GM19455 (cell line): ENCODE measurements around the gene DLGAP4.
"Not testable (repeated sequence)": the region's sequence is repeated elsewhere in the genome, so short reads cannot be mapped to it uniquely, and the experiment has no call there.

ENCODE experiments used
- ATAC-seq: cut with Tn5 transposase; IDR thresholded peaks from one replicate; pipeline ENCODE4 v1.9.1; 2021; ENCODE audit not compliant: unreplicated experiment

DLGAP4 gene

DNA sequence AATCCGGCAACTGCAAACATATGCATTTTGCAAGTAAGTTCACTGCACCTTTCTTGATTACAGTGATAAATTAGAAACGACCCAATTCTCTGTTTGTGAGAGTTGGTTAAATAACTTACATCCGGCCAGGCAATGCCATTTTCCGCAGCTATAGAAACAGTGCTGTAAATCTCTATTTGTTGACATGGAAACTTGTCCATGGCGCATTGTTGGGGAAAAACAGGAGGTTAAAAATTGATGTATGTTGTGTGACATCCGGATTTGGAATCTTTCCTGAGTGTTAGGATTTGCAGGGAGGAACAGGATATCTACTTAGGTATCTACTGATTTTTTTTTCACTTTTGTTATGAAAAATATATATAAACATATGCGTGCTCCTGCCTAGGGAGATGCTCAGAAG is 66.5 kb downstream of the DLGAP4 start:
- ATAC-seq = no peak

DNA sequence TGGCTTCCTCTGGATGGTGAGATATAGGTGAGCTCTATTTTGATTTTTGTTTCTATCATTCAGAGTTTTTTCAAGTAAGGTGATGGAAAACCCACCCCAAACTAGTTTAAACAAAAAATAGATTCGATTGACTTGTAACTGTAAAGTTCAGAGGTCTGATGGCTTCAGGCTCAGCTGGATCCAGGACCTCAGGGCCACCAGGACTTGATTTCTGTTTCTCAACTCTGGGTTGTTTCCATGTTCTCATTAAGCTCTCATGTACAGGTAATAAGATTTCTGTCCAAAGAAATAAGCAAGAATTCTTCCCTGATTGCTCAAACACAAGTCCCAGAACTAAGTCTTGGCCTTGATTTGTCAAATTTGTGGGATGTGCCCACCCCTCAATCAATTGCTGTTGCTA is 67.0 kb downstream of the DLGAP4 start:
- ATAC-seq = no peak

DNA sequence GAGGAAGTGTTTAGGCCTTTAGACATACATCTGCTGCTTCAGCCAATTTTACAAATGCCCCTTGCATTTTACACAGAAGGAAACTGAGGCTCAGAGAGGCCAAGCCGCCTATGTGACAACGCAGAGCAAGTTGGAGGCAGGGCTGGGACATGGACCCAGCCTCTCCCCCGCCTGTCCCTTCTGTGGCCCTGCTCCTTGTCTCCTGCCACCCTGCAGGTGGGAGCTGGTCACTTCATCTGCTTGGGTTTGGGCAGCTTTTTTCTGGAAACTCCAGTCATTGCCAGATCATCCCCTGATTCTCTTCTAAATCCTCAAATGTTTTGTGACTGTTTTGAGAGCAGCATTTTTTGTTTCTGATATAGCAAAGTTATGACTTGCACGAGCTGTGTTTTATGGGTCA is 68.9 kb downstream of the DLGAP4 start:
- no peak for ATAC-seq

GRCh38 chr20:36377348-36378326 is 71.5 kb downstream of the DLGAP4 start:
- ATAC-seq = no peak

GRCh38 chr20:36378686-36379085 is 72.5 kb downstream of the DLGAP4 start:
- no peak for ATAC-seq

DNA sequence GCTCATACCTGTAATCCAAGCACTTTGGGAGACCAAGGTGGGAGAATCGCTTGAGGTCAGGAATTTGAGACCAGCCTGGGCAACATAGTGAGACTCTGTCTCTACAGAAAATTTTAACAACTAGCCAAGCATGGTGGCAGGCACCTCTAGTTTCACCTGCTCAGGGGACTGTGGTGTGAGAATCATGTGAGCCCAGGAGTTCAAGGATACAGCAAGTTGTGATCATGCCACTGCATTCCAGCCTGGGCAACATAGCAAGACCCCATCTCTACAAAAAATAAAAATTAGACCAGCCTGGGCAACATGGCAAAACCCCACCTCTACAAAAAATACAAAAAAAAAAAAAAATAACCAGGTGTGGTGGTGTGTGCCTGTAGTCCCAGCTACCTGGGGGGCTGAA is 73.8 kb downstream of the DLGAP4 start:
- not testable (repeated sequence) for ATAC-seq

- no peak for ATAC-seq
Measured at GRCh38 chr20:36384022-36384619, 78.0 kb downstream of the DLGAP4 start.

- ATAC-seq = no peak
Measured at GRCh38 chr20:36385503-36385902, 79.4 kb downstream of the DLGAP4 start.

GRCh38 chr20:36386236-36386635 is 80.1 kb downstream of the DLGAP4 start:
- no peak for ATAC-seq

DNA sequence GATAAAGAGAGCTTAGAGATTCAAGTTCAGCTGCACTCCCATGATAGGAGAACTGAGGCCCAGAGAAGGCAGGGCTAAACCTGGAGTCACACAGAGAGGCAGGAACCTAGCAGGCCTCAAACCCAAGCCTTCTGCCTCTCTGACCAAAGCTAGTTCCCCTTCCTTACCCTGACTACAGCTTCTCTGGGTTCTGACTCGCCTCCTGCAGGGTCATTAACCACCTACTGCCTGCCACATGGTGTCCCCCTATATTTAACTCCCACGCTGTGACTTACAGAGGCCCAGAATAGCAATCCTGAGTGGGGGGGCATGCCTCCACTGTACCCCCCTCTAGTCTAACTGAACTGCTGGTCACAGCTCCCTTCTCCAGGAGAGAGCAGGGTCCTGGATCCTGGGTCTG is 84.1 kb downstream of the DLGAP4 start:
- ATAC-seq = no peak

- ATAC-seq = no peak
Measured at GRCh38 chr20:36390719-36391415, 84.7 kb downstream of the DLGAP4 start.

- no peak for ATAC-seq
Measured at GRCh38 chr20:36391456-36391855, 85.3 kb downstream of the DLGAP4 start.

DNA sequence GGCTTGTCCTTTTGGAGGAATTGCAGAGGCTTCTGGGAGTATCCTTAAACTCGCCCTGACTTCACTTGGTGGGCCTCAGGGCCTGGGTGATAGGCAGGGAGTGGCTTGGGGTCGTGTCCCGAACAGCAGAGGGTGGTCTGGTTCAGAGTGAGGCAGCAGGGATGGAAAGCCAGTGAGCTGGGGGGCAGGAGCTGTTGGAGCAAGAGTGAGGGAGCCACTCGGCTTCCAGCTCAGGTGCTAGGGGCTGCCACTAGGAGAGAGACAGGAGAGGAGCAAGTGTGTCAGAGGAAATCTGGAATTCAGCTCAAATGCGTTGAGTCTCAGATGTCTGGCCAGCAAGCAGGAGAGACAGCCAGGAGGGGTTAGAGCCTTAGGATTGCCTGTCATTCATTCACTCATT is 85.8 kb downstream of the DLGAP4 start:
- no peak for ATAC-seq

- ATAC-seq = no peak
Measured at GRCh38 chr20:36392989-36393388, 86.8 kb downstream of the DLGAP4 start.

DNA sequence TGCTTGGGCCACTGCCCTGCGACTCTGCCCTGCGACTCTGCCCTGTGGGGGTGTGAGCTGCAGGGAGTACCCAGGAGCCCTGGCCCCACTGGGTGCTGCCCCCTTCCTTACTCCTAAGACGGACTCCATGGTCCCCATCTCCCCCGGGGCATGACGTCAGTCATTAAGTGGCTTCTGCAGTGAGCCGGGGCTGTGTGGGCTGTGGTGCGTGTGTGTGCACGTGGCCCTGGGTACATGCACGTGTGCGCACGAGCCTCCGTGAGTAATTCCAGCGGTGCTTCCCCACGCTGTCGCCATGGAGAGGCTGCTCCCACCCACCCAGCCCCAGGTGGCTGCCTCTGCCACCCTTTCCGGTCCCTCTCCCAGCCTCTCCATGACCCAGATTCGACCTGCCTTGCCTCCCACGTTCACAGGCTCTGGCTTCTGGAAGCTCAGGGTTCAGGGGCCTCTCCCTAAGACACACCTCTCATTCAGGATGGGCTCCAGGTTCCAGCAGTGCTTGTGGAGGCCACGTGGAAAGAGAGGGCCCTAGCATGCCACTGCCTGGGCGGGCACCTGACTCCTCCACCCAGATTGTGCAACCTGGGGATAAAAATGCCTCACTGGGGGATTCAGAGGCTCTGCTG is 88.3 kb downstream of the DLGAP4 start:
- ATAC-seq = no peak

DNA sequence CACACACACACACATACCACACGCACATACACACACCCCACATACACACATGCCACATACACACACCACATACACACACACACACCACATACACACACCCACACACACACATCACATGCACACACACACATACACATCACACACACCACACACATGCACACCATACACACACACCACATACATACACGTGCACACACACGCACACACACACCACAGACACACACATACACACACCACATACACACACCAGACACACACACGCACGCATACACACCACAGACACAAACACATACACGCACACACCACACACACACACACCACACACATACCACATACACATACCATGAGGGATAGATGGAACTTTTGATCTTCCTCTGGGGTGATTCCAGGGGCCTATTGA is 90.2 kb downstream of the DLGAP4 start:
- no peak for ATAC-seq

DNA sequence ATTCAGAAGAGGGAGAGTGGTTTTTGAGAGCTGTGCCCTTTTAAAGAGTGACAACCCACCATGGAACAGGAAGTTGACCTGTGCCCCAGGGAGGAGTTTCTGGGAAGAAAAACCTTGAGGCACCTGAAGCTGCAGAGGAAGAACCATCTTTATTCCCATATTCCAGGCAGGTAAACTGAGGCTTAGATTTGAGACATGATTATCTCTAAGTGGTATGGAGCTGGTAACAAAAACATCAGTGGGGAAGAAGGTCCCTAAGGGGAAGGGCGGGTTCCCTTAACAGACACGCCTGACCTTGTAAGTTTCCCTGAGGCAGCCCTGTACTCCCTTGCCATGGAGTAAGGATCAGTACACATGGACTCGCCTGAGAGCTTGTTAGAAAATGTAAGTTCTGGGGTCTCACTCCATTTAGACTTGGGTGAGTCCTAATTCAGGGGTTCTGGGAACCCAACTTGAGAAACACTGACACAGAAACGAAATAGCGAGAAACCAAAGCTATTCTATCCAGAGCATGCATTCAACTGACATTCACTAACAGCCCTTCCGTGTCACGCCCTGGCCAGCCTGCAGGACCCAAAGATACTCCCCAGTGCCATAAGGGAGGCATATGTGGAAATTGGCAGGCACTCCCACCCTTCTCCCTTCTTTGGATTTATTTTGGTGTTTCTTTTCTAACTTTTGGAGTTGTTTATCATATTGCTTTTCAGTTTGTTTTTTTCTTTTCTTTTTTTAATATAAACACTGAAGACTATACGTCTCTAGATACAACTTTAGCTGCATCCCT is 90.9 kb downstream of the DLGAP4 start:
- ATAC-seq = no peak

DNA sequence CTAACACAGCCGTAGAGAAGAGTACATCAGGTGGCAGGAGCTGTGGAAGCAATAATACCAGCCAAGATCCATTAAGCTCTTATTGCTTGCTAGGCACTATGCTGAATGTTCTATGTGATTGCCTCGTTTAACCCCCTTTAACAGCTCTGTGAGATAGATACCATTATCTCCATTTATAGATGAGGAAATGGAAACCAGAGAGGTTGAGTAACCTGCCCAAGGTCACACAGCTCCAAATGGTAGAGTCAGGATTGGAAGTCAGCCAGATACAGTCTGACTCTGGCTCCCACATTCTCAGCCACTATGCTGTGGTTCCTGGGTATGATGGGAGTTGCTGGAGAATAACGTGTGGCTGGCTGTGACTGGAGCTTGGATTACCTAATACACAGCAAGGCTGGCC is 92.4 kb downstream of the DLGAP4 start:
- ATAC-seq = no peak

- ATAC-seq = no peak
Measured at GRCh38 chr20:36399147-36399968, 93.2 kb downstream of the DLGAP4 start.
